Caco-2 (cell line): ENCODE data around the gene PLOD2. TPM values are rescaled to one million over a fixed set of nuclear protein-coding genes. Genes with fewer than 3 reads are reported as not detected.
A peak's percentile ranks its signal among the peaks of the same experiment; 100 is the strongest.

ENCODE experiments used
- BruUV-seq: library from RNA; stranded (reverse); fragments of 400-500 nt; replicated peaks from 2 replicates; lab custom pipeline; 2021; lab: Mats Ljungman, UMichigan
- CTCF ChIA-PET: fragments of 300-600 bp; sonication (Branson Sonifier 250); formaldehyde crosslinking; loops from one replicate; lab custom pipeline; 2022; ENCODE audit warnings: antibody characterized with exemption; lab: Charles Lee
- POLR2A ChIA-PET: fragments of 300-600 bp; sonication (Branson Sonifier 250); formaldehyde crosslinking; loops from one replicate; lab custom pipeline; 2022; ENCODE audit warnings: antibody characterized with exemption; lab: Charles Lee
- DNase-seq, 2 experiments: peaks; one replicate each; pipeline versions ENCODE4 v3.0.0 to v3.0.0-alpha.2; 2020 to 2022
- H3K27me3 ChIP-seq: replicated peaks from 2 replicates; pipeline ENCODE4 v1.6.0; 2011; ENCODE audit warnings: low read length; ENCODE audit not compliant: control insufficient read depth, insufficient read depth
- H3K36me3 ChIP-seq: 2 replicates; pipeline ENCODE4 v1.5.1; 2011; ENCODE audit warnings: low read length; ENCODE audit not compliant: control insufficient read depth, insufficient read depth
- H3K4me1 ChIP-seq: fragments of 250-450 bp; sonication (Bioruptor Pico); 2 replicates; pipeline ENCODE4 v1.5.1; 2020; ENCODE audit warnings: mild to moderate bottlenecking
- H3K4me3 ChIP-seq: 2 replicates; pipeline ENCODE4 v1.5.1; 2011; ENCODE audit warnings: low read depth, mild to moderate bottlenecking, control low read depth, low read length
- H3K9me3 ChIP-seq: fragments of 250-450 bp; sonication (Bioruptor Pico); 2 replicates; pipeline ENCODE4 v1.5.1; 2020; ENCODE audit warnings: mild to moderate bottlenecking, moderate library complexity
- H3K27ac Mint-ChIP-seq: one replicate; pipeline ENCODE4 v1.8.0; 2022; ENCODE audit warnings: mixed read lengths; ENCODE audit not compliant: unreplicated experiment
- H3K27me3 Mint-ChIP-seq: one replicate; pipeline ENCODE4 v1.8.0; 2022; ENCODE audit warnings: mixed read lengths; ENCODE audit not compliant: insufficient read depth, unreplicated experiment
- H3K36me3 Mint-ChIP-seq: one replicate; pipeline ENCODE4 v1.8.0; 2022; ENCODE audit warnings: mild to moderate bottlenecking, mixed read lengths; ENCODE audit not compliant: insufficient read depth, unreplicated experiment
- H3K4me1 Mint-ChIP-seq: one replicate; pipeline ENCODE4 v1.8.0; 2022; ENCODE audit warnings: low read depth, mixed read lengths; ENCODE audit not compliant: unreplicated experiment
- H3K4me3 Mint-ChIP-seq: one replicate; pipeline ENCODE4 v1.8.0; 2022; ENCODE audit warnings: mild to moderate bottlenecking, moderate library complexity, mixed read lengths; ENCODE audit not compliant: unreplicated experiment
- H3K9me3 Mint-ChIP-seq: one replicate; pipeline ENCODE4 v1.8.0; 2022; ENCODE audit warnings: mixed read lengths; ENCODE audit not compliant: unreplicated experiment
- CTCF ChIP-seq, 2 experiments: fragments of 200-600 bp in 1 of 2; IDR thresholded peaks; 1 replicate in 1 of 2; 2 replicates in 1 of 2; pipeline versions ENCODE4 v1.5.1 to v1.8.0; 2011 to 2022; ENCODE audit warnings: antibody characterized with exemption in 1 of 2, control low read depth in 1 of 2, inconsistent platforms in 1 of 2, low read depth in 1 of 2, low read length in 1 of 2, mild to moderate bottlenecking in 1 of 2, moderate library complexity in 1 of 2; ENCODE audit not compliant: insufficient read depth in 1 of 2, severe bottlenecking in 1 of 2, unreplicated experiment in 1 of 2
- intact Hi-C: fragments of 100-400 bp; cut with micrococcal nuclease; formaldehyde crosslinking; loops from one replicate; pipeline ENCODE4 v1.10.0; 2022; ENCODE audit not compliant: unreplicated experiment
- total RNA-seq: library from RNA; stranded (reverse); gene quantifications from 2 replicates; pipeline ENCODE4 v1.2.3, GENCODE V29; 2022

Gene PLOD2
- total RNA-seq, 1 experiment from 2014 or later, result 53.1 TPM

- Histone ChIP-seq H3K27me3 (no peaks in the 10 kb centered on the region), H3K36me3 (no peaks in the 10 kb centered on the region), H3K4me1 (no peaks in the 10 kb centered on the region), H3K9me3 (no peaks in the 10 kb centered on the region), H3K4me3 (no peak overlapping the region)
- Mint-ChIP-seq H3K27me3 (no peaks in the 10 kb centered on the region), H3K27ac (no peak overlapping the region), H3K36me3 (no peaks in the 10 kb centered on the region), H3K4me1 (no peaks in the 10 kb centered on the region), H3K9me3 (no peaks in the 10 kb centered on the region), H3K4me3 (no peak overlapping the region)
- ChIA-PET POLR2A (interaction anchor here (0.6 to 1.0 kb wide), 2 partner anchors 94 to 96 kb away, joined by 3 to 4 read pairs; partner anchors contain the start of gene PLOD2), CTCF (interaction anchor here (0.6 to 2.4 kb wide), 11 partner anchors 13 to 512 kb away, joined by 3 to 69 read pairs (median 4); partner anchors contain the start of gene PLOD2)
- DNase-seq, result peak in 1 of 2 experiments; percentile 53
- no TSS peak for BruUV-seq
- peak; percentile 68 to 69 for TF ChIP-seq CTCF (IDR thresholded peaks at IDR 0.05; ENCODE audit: insufficient read depth in 1 of 2, low read depth in 1 of 2, low read length in 1 of 2, severe bottlenecking in 1 of 2, unreplicated experiment in 1 of 2)
- intact Hi-C loops, result loop anchor here (1.0 to 10.0 kb wide), 4 partner anchors 95 to 509 kb away; no protein-coding TSS in a partner anchor
Measured at GRCh38 chr3:146065573-146066006, 95.4 kb downstream of the PLOD2 start.

GRCh38 chr3:146058241-146058640, 102.7 kb downstream of the PLOD2 start:
- H3K27ac Mint-ChIP-seq, result no peak overlapping the region
- BruUV-seq, result no TSS peak
- H3K27me3 ChIP-seq, result no peaks in the 10 kb centered on the region
- no peak for DNase-seq
- no peaks in the 10 kb centered on the region for H3K9me3 ChIP-seq
- H3K4me3 Mint-ChIP-seq, result no peak overlapping the region
- TF ChIP-seq CTCF (IDR thresholded peaks at IDR 0.05; ENCODE audit: insufficient read depth in 1 of 2, low read depth in 1 of 2, low read length in 1 of 2, severe bottlenecking in 1 of 2, unreplicated experiment in 1 of 2), result no peak
- 0 out of 2 replicates have a peak, but pooled peaks cover 7% of the 10 kb centered on the region for H3K4me1 ChIP-seq
- intact Hi-C loops, result no loop called here
- no peaks in the 10 kb centered on the region for H3K27me3 Mint-ChIP-seq
- H3K4me1 Mint-ChIP-seq, result no peaks in the 10 kb centered on the region
- no peaks in the 10 kb centered on the region for H3K36me3 Mint-ChIP-seq
- no peaks in the 10 kb centered on the region for H3K9me3 Mint-ChIP-seq
- ChIA-PET CTCF (no interaction called here), POLR2A (no interaction called here)
- no peaks in the 10 kb centered on the region for H3K36me3 ChIP-seq
- H3K4me3 ChIP-seq, result no peak overlapping the region

GRCh38 chr3:146052791-146053310, 108.1 kb downstream of the PLOD2 start:
- ChIA-PET CTCF (interaction anchor here (1.1 kb wide), 1 partner anchor 13 kb away, joined by 3 read pairs; no protein-coding TSS in a partner anchor), POLR2A (no interaction called here)
- Histone ChIP-seq H3K36me3 (no peaks in the 10 kb centered on the region), H3K27me3 (no peaks in the 10 kb centered on the region), H3K9me3 (no peaks in the 10 kb centered on the region), H3K4me1 (no peaks in the 10 kb centered on the region), H3K4me3 (no peak overlapping the region)
- H3K4me1 Mint-ChIP-seq, result no peaks in the 10 kb centered on the region
- no peak overlapping the region for H3K27ac Mint-ChIP-seq
- no TSS peak for BruUV-seq
- TF ChIP-seq CTCF (IDR thresholded peaks at IDR 0.05; ENCODE audit: insufficient read depth in 1 of 2, low read depth in 1 of 2, low read length in 1 of 2, severe bottlenecking in 1 of 2, unreplicated experiment in 1 of 2), result no peak
- H3K9me3 Mint-ChIP-seq, result no peaks in the 10 kb centered on the region
- intact Hi-C loops, result no loop called here
- H3K4me3 Mint-ChIP-seq, result no peak overlapping the region
- no peaks in the 10 kb centered on the region for H3K27me3 Mint-ChIP-seq
- DNase-seq, result no peak
- H3K36me3 Mint-ChIP-seq, result no peaks in the 10 kb centered on the region
